Measurements from ENCODE around the gene VPS4A. TPM values are rescaled to one million over a fixed set of nuclear protein-coding genes. Genes with fewer than 3 reads are reported as not detected.

The VPS4A gene
- total RNA-seq, 1 donor from 2014 or later: 28.9 TPM

- no peak for DNase-seq
Measured at GRCh38 chr16:69373019-69373418, 61.9 kb downstream of the VPS4A start.

More at GRCh38 chr16:69373019-69373418, 61.9 kb downstream of the VPS4A start:
- no peak overlapping the region for H3K4me3 ChIP-seq
- intact Hi-C loops (cut with DNase I): no loop called here
- H3K9me3 ChIP-seq: no peaks in the 10 kb centered on the region
- peaks cover 62% of the 10 kb centered on the region for H3K36me3 ChIP-seq
- H3K4me1 ChIP-seq: no peaks in the 10 kb centered on the region
- no peak for ATAC-seq
- H3K27me3 ChIP-seq: no peaks in the 10 kb centered on the region
- H3K27ac ChIP-seq: no peak overlapping the region
- TF ChIP-seq, protein P1, sequence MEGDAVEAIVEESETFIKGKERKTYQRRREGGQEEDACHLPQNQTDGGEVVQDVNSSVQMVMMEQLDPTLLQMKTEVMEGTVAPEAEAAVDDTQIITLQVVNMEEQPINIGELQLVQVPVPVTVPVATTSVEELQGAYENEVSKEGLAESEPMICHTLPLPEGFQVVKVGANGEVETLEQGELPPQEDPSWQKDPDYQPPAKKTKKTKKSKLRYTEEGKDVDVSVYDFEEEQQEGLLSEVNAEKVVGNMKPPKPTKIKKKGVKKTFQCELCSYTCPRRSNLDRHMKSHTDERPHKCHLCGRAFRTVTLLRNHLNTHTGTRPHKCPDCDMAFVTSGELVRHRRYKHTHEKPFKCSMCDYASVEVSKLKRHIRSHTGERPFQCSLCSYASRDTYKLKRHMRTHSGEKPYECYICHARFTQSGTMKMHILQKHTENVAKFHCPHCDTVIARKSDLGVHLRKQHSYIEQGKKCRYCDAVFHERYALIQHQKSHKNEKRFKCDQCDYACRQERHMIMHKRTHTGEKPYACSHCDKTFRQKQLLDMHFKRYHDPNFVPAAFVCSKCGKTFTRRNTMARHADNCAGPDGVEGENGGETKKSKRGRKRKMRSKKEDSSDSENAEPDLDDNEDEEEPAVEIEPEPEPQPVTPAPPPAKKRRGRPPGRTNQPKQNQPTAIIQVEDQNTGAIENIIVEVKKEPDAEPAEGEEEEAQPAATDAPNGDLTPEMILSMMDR (IDR thresholded peaks at IDR 0.05): no peak

Other genes starting within 250 kb of the VPS4A start
- gene HAS3, start 205.7 kb upstream of the VPS4A start, total RNA-seq: 8.2 TPM
- 97.3 TPM for gene CHTF8, start 178.8 kb upstream of the VPS4A start, total RNA-seq
- 36.5 TPM for gene UTP4, start 178.7 kb upstream of the VPS4A start, total RNA-seq
- 44.6 TPM for gene SNTB2, start 124.2 kb upstream of the VPS4A start, total RNA-seq
- 8.8 TPM for gene PDF, start 19.2 kb downstream of the VPS4A start, total RNA-seq
- 32.3 TPM for gene COG8, start 28.2 kb downstream of the VPS4A start, total RNA-seq
- gene NIP7, start 28.4 kb downstream of the VPS4A start, total RNA-seq: 20.8 TPM
- gene TMED6, start 40.4 kb downstream of the VPS4A start, total RNA-seq: 0.69 TPM
- gene TERF2, start 74.7 kb downstream of the VPS4A start, total RNA-seq: 33.0 TPM
- 88.4 TPM for gene CYB5B, start 113.3 kb downstream of the VPS4A start, total RNA-seq